SHP77 (cell line): ENCODE results near the gene BIK.
A peak's percentile ranks its signal among the peaks of the same experiment; 100 is the strongest.
"Not testable (repeated sequence)": the region's sequence is repeated elsewhere in the genome, so short reads cannot be mapped to it uniquely, and the experiment has no call there.

Experiments used
- DNase-seq, 2 experiments: peaks; one replicate each; lab custom pipeline; 2025; lab: John Stamatoyannopoulos, UW

The BIK gene

GRCh38 chr22:43136255-43136654 is 25.7 kb downstream of the BIK start:
- peak in 1 of 2 experiments; percentile 21 for DNase-seq

- DNase-seq = no peak
Measured at GRCh38 chr22:43136801-43137200, 26.3 kb downstream of the BIK start.

- DNase-seq = peak; percentile 76 to 82
Measured at GRCh38 chr22:43142880-43143562, 32.5 kb downstream of the BIK start, which contains the start of gene MCAT. Gene MCAT, minus strand, starts transcription at chr22:43143398. Its CDS starts 50 bp downstream, at chr22:43143348.

- no peak for DNase-seq
Measured at GRCh38 chr22:43144949-43145348, 34.4 kb downstream of the BIK start.

GRCh38 chr22:43145371-43145770 is 34.8 kb downstream of the BIK start:
- DNase-seq = not testable (repeated sequence)

- not testable (repeated sequence) for DNase-seq
Measured at GRCh38 chr22:43146332-43146731, 35.8 kb downstream of the BIK start.

GRCh38 chr22:43147821-43148220 is 37.3 kb downstream of the BIK start:
- DNase-seq = no peak

GRCh38 chr22:43148581-43148980 is 38.0 kb downstream of the BIK start:
- no peak for DNase-seq

GRCh38 chr22:43150731-43151206 is 40.2 kb downstream of the BIK start:
- no peak for DNase-seq

GRCh38 chr22:43151251-43152002 is 40.9 kb downstream of the BIK start, which contains the start of gene TSPO:
Gene TSPO, plus strand, starts transcription at chr22:43151559. Its CDS starts 7,680 bp downstream, at chr22:43159239.
- DNase-seq = no peak

GRCh38 chr22:43152003-43152356 is 41.4 kb downstream of the BIK start:
- no peak for DNase-seq

- DNase-seq = peak in 1 of 2 experiments; percentile 55
Measured at GRCh38 chr22:43152357-43153071, 42.0 kb downstream of the BIK start.

- no peak for DNase-seq
Measured at GRCh38 chr22:43153899-43154298, 43.3 kb downstream of the BIK start.

- DNase-seq = no peak
Measured at GRCh38 chr22:43154887-43155536, 44.5 kb downstream of the BIK start.

- DNase-seq = no peak
Measured at GRCh38 chr22:43155789-43156188, 45.2 kb downstream of the BIK start.

GRCh38 chr22:43156413-43156812 is 45.9 kb downstream of the BIK start:
- no peak for DNase-seq

GRCh38 chr22:43157874-43158546 is 47.5 kb downstream of the BIK start:
- no peak for DNase-seq

- no peak for DNase-seq
Measured at GRCh38 chr22:43158778-43159483, 48.4 kb downstream of the BIK start.

- DNase-seq = peak in 1 of 2 experiments; percentile 17
Measured at GRCh38 chr22:43159484-43160178, 49.1 kb downstream of the BIK start.

- DNase-seq = no peak
Measured at GRCh38 chr22:43160497-43161126, 50.1 kb downstream of the BIK start.
